Activated T-helper 17 cell treated with anti-CD3 and anti-CD28 coated beads, Interleukin-2, amount 50 U/mL, for 72 hours (primary cell): ENCODE measurements around the gene HSPB8. TPM values are rescaled to one million over a fixed set of nuclear protein-coding genes. Genes with fewer than 3 reads are reported as not detected.

Experiments used
- ATAC-seq: fragments of 150-1000 bp; cut with Tn5 transposase; replicated peaks from 2 replicates; pipeline ENCODE4 v1.10.0; 2021; ENCODE audit warnings: mild to moderate bottlenecking, moderate library complexity
- H3K27ac Mint-ChIP-seq: one replicate; pipeline ENCODE4 v1.8.0; 2022; ENCODE audit warnings: mixed read lengths
- H3K27me3 Mint-ChIP-seq: one replicate; pipeline ENCODE4 v1.8.0; 2022; ENCODE audit warnings: mixed read lengths
- H3K36me3 Mint-ChIP-seq: one replicate; pipeline ENCODE4 v1.8.0; 2022; ENCODE audit warnings: low read depth, mild to moderate bottlenecking, mixed read lengths
- H3K4me1 Mint-ChIP-seq: one replicate; pipeline ENCODE4 v1.8.0; 2022; ENCODE audit warnings: mixed read lengths
- H3K4me3 Mint-ChIP-seq: one replicate; pipeline ENCODE4 v1.8.0; 2022; ENCODE audit warnings: mild to moderate bottlenecking, mixed read lengths
- H3K9me3 Mint-ChIP-seq: one replicate; pipeline ENCODE4 v1.8.0; 2022; ENCODE audit warnings: mixed read lengths
- total RNA-seq, 2 donors: library from RNA; stranded (reverse); gene quantifications; one replicate each; pipeline ENCODE4 v1.2.3, GENCODE V29; 2022

HSPB8 gene, protein sequence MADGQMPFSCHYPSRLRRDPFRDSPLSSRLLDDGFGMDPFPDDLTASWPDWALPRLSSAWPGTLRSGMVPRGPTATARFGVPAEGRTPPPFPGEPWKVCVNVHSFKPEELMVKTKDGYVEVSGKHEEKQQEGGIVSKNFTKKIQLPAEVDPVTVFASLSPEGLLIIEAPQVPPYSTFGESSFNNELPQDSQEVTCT
- total RNA-seq, result not detected

DNA sequence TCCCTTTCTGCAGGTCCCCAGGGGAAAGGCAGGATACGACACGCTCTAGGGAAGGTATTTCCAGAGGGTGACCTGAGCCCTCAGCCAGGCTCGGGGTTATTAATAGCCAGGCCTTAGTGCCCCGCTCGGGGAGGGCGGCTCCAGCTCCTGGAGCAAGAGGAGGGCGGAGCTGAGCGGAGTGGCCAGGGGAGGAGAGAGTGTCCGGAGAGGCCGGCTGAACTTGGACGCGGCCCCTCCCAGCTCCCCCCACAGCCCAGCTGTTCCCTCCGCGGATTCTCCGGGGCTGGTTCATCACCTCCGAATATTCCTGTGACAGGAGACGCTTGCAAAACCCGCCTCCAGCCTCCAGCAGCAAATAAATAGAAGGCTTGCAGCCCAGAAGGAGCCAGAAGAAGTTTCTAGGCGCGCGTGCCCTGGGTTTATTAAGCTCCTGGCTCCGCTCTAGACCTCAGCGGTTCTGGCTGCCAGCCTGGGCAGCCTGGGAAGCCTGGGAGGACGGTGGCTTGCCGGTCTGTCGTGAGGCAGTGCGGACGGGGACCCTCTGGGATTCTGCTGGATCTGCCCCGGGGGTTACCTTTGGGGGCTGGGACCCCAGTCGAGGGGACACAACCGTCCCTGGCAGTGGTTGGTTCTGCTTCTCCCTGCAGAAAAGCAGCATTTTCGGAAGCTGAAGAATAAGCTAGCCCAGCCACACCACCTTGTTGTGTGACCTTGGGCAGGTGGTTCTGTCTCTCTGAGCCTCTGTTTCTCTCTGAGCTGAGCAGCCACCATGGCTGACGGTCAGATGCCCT, at the start of gene HSPB8:
HSPB8 (plus strand) TSS at position 388 of the 791 bp plus-strand sequence; CDS start at position 770, 382 bp downstream.
- H3K27me3 Mint-ChIP-seq, result peaks cover 10% of the 10 kb centered on the region
- no peak within 1 kb of the TSS for H3K27ac Mint-ChIP-seq
- no peaks in the 10 kb centered on the region for H3K9me3 Mint-ChIP-seq
- no peaks in the 10 kb centered on the region for H3K36me3 Mint-ChIP-seq
- H3K4me3 Mint-ChIP-seq, result no peak within 1 kb of the TSS
- H3K4me1 Mint-ChIP-seq, result no peaks in the 10 kb centered on the region
- no peak for ATAC-seq

- Mint-ChIP-seq H3K27me3 (peaks cover 4% of the 10 kb centered on the region), H3K9me3 (peaks cover 6% of the 10 kb centered on the region), H3K4me1 (no peaks in the 10 kb centered on the region), H3K27ac (no peak overlapping the region), H3K4me3 (no peak overlapping the region), H3K36me3 (no peaks in the 10 kb centered on the region)
- no peak for ATAC-seq
Observed at GRCh38 chr12:119129827-119130434, 48.8 kb upstream of the HSPB8 start.

- ATAC-seq, result no peak
- Mint-ChIP-seq H3K27me3 (peaks cover 4% of the 10 kb centered on the region), H3K4me3 (no peak overlapping the region), H3K9me3 (peaks cover 6% of the 10 kb centered on the region), H3K27ac (no peak overlapping the region), H3K4me1 (no peaks in the 10 kb centered on the region), H3K36me3 (no peaks in the 10 kb centered on the region)
Observed at GRCh38 chr12:119130523-119130922, 48.2 kb upstream of the HSPB8 start.

DNA sequence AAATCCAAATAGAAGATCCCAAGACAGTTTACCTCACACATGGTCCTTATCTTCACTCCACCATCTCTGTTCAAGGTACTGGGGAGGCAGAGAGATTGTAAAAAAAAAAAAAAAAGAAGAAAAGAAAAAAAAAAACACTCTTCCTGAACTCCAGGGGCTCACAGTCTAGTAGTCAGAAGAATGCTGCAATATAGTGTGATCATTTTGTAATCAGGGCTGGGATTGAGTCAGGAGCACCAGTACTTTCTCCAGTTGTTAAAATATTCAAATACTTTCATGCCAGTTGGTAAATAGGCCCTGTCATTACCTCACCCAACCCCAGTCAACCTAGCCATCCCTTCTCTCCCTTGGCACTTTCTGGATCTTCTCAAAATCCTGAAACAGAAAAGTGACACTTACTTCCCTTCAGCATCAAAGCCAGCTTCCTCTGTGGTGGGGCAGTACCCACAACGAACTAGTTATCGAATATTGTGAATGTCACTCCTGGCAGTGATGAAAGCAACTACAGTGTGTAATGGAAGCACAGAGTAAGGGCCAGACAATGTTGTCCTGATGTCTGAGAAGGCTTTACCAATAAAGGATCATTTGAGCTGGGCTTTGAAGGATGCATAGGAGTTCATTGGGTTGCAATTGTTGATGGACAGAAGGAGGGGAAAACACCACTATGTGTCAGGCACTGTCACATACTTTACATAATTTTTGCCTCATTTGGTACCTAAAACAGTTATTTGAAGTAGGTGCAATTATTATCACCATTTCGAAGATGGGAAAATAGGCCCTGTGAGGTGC, 44.3 kb upstream of the HSPB8 start:
- peaks cover 4% of the 10 kb centered on the region for H3K27me3 Mint-ChIP-seq
- no peak for ATAC-seq
- no peak overlapping the region for H3K4me3 Mint-ChIP-seq
- H3K27ac Mint-ChIP-seq, result no peak overlapping the region
- H3K9me3 Mint-ChIP-seq, result peaks cover 4% of the 10 kb centered on the region
- H3K36me3 Mint-ChIP-seq, result no peaks in the 10 kb centered on the region
- no peaks in the 10 kb centered on the region for H3K4me1 Mint-ChIP-seq

- no peaks in the 10 kb centered on the region for H3K36me3 Mint-ChIP-seq
- no peak overlapping the region for H3K27ac Mint-ChIP-seq
- H3K4me1 Mint-ChIP-seq, result no peaks in the 10 kb centered on the region
- H3K4me3 Mint-ChIP-seq, result no peak overlapping the region
- no peak for ATAC-seq
- no peaks in the 10 kb centered on the region for H3K9me3 Mint-ChIP-seq
- peaks cover 3% of the 10 kb centered on the region for H3K27me3 Mint-ChIP-seq
Observed at GRCh38 chr12:119136811-119137410, 41.8 kb upstream of the HSPB8 start.

DNA sequence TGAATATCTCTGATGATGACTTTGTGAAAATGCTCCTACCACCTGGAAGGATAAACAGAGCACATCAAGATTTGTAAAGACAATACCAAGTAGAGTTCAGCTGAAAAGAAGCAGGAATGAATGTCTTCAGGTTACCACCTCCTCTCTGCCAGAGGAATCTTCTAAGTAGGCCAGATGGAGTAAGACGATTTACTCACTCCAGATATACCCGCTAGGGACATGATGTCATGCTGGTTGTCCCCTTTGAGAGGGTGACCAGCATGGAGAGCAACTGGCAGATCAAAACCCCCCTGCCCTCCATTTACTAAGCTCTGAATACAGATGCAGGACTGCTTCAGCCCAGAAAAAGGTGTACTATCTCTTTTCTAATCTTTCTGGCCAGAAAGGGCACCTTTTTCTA, 39.3 kb upstream of the HSPB8 start:
- H3K36me3 Mint-ChIP-seq, result no peaks in the 10 kb centered on the region
- no peak overlapping the region for H3K27ac Mint-ChIP-seq
- no peak for ATAC-seq
- no peak overlapping the region for H3K4me3 Mint-ChIP-seq
- peaks cover 6% of the 10 kb centered on the region for H3K27me3 Mint-ChIP-seq
- H3K4me1 Mint-ChIP-seq, result no peaks in the 10 kb centered on the region
- H3K9me3 Mint-ChIP-seq, result no peaks in the 10 kb centered on the region

DNA sequence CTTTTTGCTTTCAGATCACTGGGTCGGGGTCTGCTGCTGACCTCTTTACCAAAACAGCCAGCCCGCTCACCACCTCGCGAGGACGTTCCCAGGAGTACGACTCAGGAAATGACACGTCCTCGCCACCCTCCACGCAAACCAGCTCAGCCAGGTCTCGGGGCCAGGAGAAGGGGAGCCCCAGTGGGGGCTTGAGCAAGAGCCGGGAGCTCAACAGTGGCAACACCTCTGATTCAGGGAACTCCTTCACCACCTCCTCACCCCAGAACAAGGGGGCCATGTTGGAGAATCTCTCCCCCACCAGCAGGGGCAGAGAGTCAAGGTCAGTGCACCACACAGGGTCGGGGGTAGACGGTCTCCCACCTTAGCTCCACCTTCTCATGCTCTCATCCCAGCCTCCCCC, 33.4 kb upstream of the HSPB8 start:
- ATAC-seq, result no peak
- Mint-ChIP-seq H3K36me3 (no peaks in the 10 kb centered on the region), H3K4me1 (no peaks in the 10 kb centered on the region)

GRCh38 chr12:119147847-119148448, 30.8 kb upstream of the HSPB8 start:
- H3K36me3 Mint-ChIP-seq, result no peaks in the 10 kb centered on the region
- peaks cover 31% of the 10 kb centered on the region for H3K27me3 Mint-ChIP-seq
- peaks cover 11% of the 10 kb centered on the region for H3K9me3 Mint-ChIP-seq
- H3K4me3 Mint-ChIP-seq, result no peak overlapping the region
- no peaks in the 10 kb centered on the region for H3K4me1 Mint-ChIP-seq
- H3K27ac Mint-ChIP-seq, result no peak overlapping the region
- ATAC-seq, result no peak

More for the DNA sequence above, 33.4 kb upstream of the HSPB8 start:
- peaks cover 23% of the 10 kb centered on the region for H3K27me3 Mint-ChIP-seq
- H3K27ac Mint-ChIP-seq, result no peak overlapping the region
- H3K4me3 Mint-ChIP-seq, result no peak overlapping the region
- peaks cover 8% of the 10 kb centered on the region for H3K9me3 Mint-ChIP-seq

GRCh38 chr12:119149270-119149669, 29.5 kb upstream of the HSPB8 start:
- H3K9me3 Mint-ChIP-seq, result peaks cover 11% of the 10 kb centered on the region
- H3K27ac Mint-ChIP-seq, result no peak overlapping the region
- H3K4me1 Mint-ChIP-seq, result no peaks in the 10 kb centered on the region
- H3K36me3 Mint-ChIP-seq, result no peaks in the 10 kb centered on the region
- H3K4me3 Mint-ChIP-seq, result no peak overlapping the region
- peaks cover 37% of the 10 kb centered on the region for H3K27me3 Mint-ChIP-seq
- ATAC-seq, result no peak

DNA sequence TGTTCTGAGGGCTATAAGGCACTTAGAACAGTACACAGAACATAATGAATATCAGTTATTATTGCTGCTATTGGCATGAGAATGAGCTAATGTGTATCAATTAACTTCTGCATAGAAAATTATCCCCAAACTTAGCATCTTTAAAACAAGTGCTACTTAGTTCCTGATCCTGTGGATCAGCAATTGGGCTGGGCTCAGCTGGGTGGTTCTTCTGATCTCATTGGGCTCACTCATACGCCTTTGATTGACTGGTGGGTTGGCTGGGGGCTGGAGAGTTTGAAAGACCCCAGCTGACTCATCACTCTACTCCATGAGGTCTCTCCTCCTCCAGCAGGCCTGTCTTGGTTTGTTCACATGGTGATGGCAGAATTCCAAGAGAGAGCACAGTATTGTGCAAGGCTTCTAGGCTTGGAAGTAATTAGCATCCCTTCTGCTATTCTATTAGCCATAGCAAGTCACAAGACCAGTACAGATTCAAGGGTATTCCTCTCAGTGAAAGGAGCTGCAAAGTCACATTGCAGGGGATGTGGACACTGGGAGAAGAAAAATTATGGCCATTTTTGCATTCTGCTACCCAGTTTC, 27.2 kb upstream of the HSPB8 start:
- Mint-ChIP-seq H3K27ac (no peak overlapping the region), H3K9me3 (peaks cover 8% of the 10 kb centered on the region), H3K4me1 (no peaks in the 10 kb centered on the region), H3K4me3 (no peak overlapping the region), H3K27me3 (peaks cover 24% of the 10 kb centered on the region), H3K36me3 (no peaks in the 10 kb centered on the region)
- no peak for ATAC-seq

DNA sequence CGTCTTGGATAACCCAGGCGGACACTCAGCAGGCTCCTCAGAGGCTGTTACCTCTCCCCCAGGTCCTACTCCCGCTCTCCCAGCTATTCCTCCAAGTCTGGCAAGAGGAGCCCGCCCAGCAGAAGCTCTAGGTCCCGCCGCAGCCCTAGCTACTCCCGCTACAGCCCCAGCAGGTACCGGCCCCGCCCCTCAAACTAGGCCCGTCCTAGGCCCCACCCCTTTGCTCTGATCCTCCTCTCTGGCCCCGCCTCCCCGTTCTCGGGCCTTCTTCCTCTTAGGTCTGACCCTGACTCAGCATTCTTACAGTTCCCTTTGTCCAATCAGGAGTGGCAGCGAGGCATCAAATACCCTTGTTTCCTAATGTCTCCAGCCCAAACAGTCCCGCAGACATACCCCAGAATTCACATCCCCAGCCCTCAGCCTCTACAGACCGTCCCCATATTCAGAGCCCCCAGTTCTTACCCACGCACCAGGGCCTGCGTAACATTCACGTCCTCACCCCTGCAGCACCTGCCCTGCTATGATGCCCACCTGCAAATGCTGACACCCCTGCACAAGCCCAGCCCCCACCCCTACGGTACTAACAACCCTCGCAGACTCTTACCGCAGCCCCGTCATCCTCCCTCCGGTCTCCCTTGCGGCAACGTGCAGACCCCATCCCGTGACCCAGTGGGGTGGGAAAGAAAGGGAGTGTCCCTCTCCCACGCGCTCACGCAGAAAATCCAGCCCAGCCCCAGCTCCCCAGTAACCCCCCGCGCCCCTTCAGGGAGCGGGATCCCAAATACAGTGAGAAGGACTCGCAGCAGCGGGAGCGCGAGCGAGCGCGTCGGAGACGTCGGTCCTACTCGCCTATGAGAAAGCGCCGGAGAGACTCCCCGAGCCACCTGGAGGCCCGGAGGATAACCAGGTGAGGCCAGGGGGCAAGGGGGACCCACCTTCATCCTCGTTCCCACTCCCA, 25.0 kb upstream of the HSPB8 start:
- peaks cover 20% of the 10 kb centered on the region for H3K27me3 Mint-ChIP-seq

GRCh38 chr12:119154435-119154818, 24.3 kb upstream of the HSPB8 start:
- ATAC-seq, result no peak
- no peaks in the 10 kb centered on the region for H3K36me3 Mint-ChIP-seq

More for the DNA sequence above, 25.0 kb upstream of the HSPB8 start:
- H3K27ac Mint-ChIP-seq, result no peak overlapping the region
- H3K4me1 Mint-ChIP-seq, result no peaks in the 10 kb centered on the region
- H3K36me3 Mint-ChIP-seq, result no peaks in the 10 kb centered on the region
- ATAC-seq, result peak; percentile 32
- peaks cover 8% of the 10 kb centered on the region for H3K9me3 Mint-ChIP-seq
- H3K4me3 Mint-ChIP-seq, result no peak overlapping the region

More at GRCh38 chr12:119154435-119154818, 24.3 kb upstream of the HSPB8 start:
- Mint-ChIP-seq H3K27me3 (peaks cover 18% of the 10 kb centered on the region), H3K9me3 (peaks cover 5% of the 10 kb centered on the region), H3K4me3 (no peak overlapping the region), H3K27ac (no peak overlapping the region), H3K4me1 (no peaks in the 10 kb centered on the region)
